ENCODE measurements around the gene PARD3B.
"Not testable (repeated sequence)": the region's sequence is repeated elsewhere in the genome, so short reads cannot be mapped to it uniquely, and the experiment has no call there.

The PARD3B gene

GRCh38 chr2:205463466-205464025, 918.3 kb downstream of the PARD3B start:
- no peak for DNase-seq (ENCODE audit: low spot score)

GRCh38 chr2:205464681-205465080, 919.4 kb downstream of the PARD3B start:
- DNase-seq (ENCODE audit: low spot score): no peak

DNA sequence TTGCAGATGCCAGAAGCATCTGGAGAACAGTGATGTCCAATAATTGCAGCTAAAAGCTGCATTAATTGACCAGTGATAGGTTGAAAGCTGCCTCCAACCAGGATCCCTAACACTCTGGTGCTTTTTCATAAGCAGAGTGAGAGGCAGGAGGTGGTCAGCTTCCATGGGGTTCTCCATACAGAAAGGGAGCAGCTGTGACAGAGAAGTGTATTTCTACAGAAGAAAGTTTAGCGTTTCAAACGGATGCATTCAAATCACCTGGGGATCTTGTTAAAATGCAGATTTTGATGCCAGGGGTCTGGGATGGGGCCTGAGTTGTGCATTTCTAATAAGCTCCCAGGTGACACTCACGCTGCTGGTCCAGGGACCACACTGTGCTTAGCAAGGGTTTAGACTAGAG, 920.5 kb downstream of the PARD3B start:
- no peak for DNase-seq (ENCODE audit: low spot score)

DNA sequence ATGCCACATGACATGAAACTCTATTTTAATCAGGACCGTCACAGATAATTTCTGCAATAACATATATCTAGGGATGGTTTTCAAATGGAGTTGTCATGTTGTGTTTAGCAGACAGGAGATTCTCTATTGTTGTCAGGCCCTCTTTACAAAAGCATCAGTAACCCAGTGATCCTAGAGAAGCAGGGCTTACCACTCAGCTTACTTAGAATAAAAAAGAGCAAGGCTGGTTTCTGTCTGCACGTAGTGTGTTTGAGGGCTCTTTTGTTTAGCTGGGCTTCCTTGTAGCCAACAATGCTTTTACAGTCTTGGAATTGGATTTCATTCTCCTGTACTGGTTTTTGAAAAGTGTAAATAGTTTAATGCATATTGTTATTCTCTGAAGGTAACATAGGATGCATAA, 926.5 kb downstream of the PARD3B start:
- DNase-seq (ENCODE audit: low spot score): no peak

DNA sequence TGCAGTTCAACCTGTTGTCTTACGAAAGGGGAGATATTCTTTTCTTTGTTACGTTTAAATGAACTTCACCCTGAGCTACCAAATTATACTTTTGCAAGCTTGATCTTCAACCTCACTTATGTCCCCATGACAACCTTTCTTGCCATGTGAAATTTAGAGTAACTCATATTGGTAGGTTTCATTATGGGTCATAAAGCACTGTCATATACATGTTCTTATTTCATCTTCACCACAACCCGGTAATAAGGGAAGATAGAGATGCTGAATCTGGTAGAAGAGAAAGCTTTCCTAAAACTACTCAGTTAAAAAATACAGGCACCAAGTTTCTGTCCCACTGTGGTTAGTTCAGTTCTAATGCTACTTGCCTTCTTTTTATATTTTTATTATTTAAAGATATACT, 928.5 kb downstream of the PARD3B start:
- no peak for DNase-seq (ENCODE audit: low spot score)

GRCh38 chr2:205474741-205475415, 929.6 kb downstream of the PARD3B start:
- no peak for DNase-seq (ENCODE audit: low spot score)

- DNase-seq (ENCODE audit: low spot score): no peak
These were observed 930.1 kb downstream of the PARD3B start for GRCh38 chr2:205475416-205475768.

DNA sequence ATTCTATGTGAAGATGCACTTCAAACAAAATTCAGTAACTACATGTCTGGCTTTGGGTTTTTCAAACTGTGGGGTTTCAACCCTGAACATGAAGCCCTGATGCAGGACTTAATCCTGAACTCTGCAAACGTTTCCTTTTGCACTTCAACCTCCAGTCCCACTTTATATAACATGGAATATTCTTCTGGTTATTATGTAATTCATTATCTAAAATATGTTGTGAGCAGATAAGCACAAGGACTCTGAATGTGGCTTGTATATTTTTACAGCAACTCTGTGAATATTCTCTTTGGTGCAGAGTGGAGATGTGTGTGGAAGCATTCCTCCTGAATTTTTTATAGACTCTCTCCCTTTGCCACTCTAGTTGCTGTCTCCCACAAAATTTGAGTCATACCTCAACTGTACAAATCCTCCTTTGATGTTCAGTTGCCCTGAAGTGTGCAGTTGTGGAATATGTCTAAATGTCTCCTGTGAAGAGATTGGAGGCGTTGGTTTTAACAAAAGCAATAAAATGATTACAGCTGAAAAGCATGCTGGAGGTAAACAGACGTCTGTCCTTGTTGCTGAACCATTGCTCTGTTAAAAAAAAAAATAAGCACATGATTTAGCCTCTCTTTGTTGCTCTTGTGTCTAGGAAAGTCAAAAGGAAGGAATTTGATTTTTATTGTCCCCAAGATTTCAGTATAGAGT, 931.9 kb downstream of the PARD3B start:
- DNase-seq (ENCODE audit: low spot score): no peak

- DNase-seq (ENCODE audit: low spot score): no peak
These were observed 936.6 kb downstream of the PARD3B start for GRCh38 chr2:205481861-205482260.

- DNase-seq (ENCODE audit: low spot score): no peak
These were observed 937.3 kb downstream of the PARD3B start for GRCh38 chr2:205482399-205483081.

GRCh38 chr2:205483095-205483494, 937.8 kb downstream of the PARD3B start:
- DNase-seq (ENCODE audit: low spot score): no peak

GRCh38 chr2:205484215-205484614, 938.9 kb downstream of the PARD3B start:
- no peak for DNase-seq (ENCODE audit: low spot score)

- DNase-seq (ENCODE audit: low spot score): no peak
These were observed 939.5 kb downstream of the PARD3B start for GRCh38 chr2:205484764-205485163.

GRCh38 chr2:205493528-205493927, 948.3 kb downstream of the PARD3B start:
- not testable (repeated sequence) for DNase-seq (ENCODE audit: low spot score)

DNA sequence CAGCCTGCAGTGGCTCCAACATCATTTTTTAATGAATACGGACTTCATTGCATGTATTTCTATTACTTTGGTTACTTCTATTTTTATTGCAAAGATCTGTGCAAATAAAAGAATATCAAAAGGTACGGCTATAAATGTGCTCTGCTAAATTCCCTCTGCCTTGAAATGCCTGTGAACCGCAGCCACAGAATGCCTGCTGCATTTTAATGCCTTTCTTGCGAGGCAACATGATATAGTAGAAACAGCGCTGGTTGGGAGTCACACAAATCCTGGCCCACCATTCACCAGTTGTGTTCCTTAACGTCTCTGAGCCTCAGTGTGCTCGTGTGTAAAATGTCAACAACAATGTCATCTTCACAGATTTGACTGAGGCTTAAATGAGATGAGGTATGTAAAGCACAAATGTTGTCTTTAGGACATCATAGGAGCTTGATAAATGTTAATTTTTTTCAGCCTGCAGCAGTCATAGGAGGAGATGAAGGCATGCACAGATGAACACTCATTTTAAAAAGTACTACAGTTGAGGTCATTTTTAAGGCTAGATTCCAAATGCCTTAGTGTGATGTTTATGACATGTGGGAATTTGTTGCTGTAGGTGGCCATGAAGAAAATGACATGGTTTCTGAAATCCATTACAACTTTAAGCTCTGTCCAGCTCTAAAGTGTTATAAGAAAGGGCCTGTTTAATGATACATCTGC, 949.4 kb downstream of the PARD3B start:
- DNase-seq (ENCODE audit: low spot score): no peak

GRCh38 chr2:205495819-205496218, 950.5 kb downstream of the PARD3B start:
- DNase-seq (ENCODE audit: low spot score): no peak

DNA sequence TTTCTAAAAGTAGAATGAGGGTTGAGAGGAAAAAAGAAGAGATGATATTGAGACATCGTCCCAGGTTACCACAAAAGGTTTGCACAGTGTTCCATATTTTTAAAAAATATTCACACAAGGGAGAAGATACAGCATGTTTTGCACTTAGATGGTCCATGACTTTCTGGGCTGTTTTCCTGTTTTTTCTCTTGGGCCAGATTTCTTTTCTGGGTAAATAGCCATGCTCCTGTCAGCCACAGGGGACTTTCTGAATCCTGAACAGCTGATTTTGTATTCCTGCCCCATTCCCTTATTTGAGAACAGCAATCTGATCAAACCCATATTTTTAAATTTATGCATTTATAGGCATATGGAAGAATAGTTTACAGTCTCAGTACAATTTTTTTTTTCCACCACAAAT, 951.1 kb downstream of the PARD3B start:
- no peak for DNase-seq (ENCODE audit: low spot score)

DNA sequence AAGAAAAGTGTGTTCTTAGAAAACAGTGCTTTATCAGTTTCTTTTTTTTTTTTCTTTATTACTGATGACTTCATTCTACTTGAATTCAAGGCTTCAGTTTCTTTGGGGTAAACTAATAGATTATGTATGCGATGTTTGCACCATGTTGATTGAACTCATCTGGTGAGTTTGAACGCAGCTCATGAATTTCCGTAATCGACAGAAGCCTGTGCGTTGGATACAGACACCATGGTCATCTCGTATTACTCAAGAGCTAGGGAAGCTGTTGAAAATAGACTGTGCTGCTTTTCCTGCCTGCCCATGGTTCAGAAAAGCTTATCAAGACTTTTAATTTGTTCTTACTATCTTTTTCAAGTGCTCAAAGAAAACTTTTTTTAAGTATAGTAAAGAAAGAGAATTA, 951.5 kb downstream of the PARD3B start:
- no peak for DNase-seq (ENCODE audit: low spot score)

GRCh38 chr2:205499006-205499405, 953.7 kb downstream of the PARD3B start:
- DNase-seq (ENCODE audit: low spot score): no peak

- no peak for DNase-seq (ENCODE audit: low spot score)
These were observed 954.8 kb downstream of the PARD3B start for GRCh38 chr2:205500065-205500464.

GRCh38 chr2:205500951-205501350, 955.7 kb downstream of the PARD3B start:
- DNase-seq (ENCODE audit: low spot score): no peak

- DNase-seq (ENCODE audit: low spot score): no peak
These were observed 956.6 kb downstream of the PARD3B start for GRCh38 chr2:205501826-205502225.

Data from CD4-positive, alpha-beta T cell treated with Interleukin-2 at 100 ng/mL for 4 hours (primary cell).